HG03045 (cell line): Measurements from ENCODE around the gene SLC34A2.

Experiments used
- ATAC-seq: cut with Tn5 transposase; IDR thresholded peaks from one replicate; pipeline ENCODE4 v1.9.1; 2021; ENCODE audit warnings: mild to moderate bottlenecking, moderate library complexity; ENCODE audit not compliant: unreplicated experiment

Gene SLC34A2

GRCh38 chr4:25722964-25723363 lies 67.3 kb downstream of the SLC34A2 start:
- no peak for ATAC-seq

- ATAC-seq = no peak
These were observed 67.8 kb downstream of the SLC34A2 start for GRCh38 chr4:25723409-25723808.

- ATAC-seq = no peak
These were observed 70.2 kb downstream of the SLC34A2 start for GRCh38 chr4:25725870-25726269.

GRCh38 chr4:25727711-25728493 lies 72.3 kb downstream of the SLC34A2 start:
- ATAC-seq = no peak
